SK-N-SH (cell line): Measurements from ENCODE around the gene CAMKMT. TPM values are rescaled to one million over a fixed set of nuclear protein-coding genes. Genes with fewer than 3 reads are reported as not detected.

Experiments
- CTCF ChIA-PET: fragments of 300-600, 350-600 bp; formaldehyde crosslinking; extraction: SDS; loops from one replicate; lab custom pipeline; 2021; lab: Yijun Ruan, JAX
- POLR2A ChIA-PET: fragments of 350-600 bp; sonication (Branson Sonifier 250); formaldehyde crosslinking; extraction: SDS; loops from one replicate; lab custom pipeline; 2020; ENCODE audit warnings: antibody characterized with exemption, inconsistent platforms; lab: Yijun Ruan, JAX
- DNase-seq: peaks from one replicate; pipeline ENCODE4 v3.0.0; 2012
- H2AFZ ChIP-seq: fragments of 200-600 bp; sonication (generic); 2 replicates; pipeline ENCODE4 v1.8.1; 2016; ENCODE audit warnings: antibody characterized with exemption, mild to moderate bottlenecking, low read depth
- H3F3A ChIP-seq: fragments of 200-600 bp; sonication (generic); replicated peaks from 2 replicates; pipeline ENCODE3; 2016; ENCODE audit warnings: antibody characterized with exemption, mild to moderate bottlenecking; ENCODE audit not compliant: insufficient read depth
- H3K27ac ChIP-seq, 2 experiments: fragments of 200-500 bp in 1 of 2; fragments of 200-600 bp in 1 of 2; sonication (Bioruptor generic) in 1 of 2; sonication (generic), shearing (Covaris generic) in 1 of 2; 2 replicates each; pipeline versions ENCODE4 v1.5.1 to v1.6.1; 2014 to 2016; ENCODE audit warnings: low read depth in 2 of 2, inconsistent platforms in 1 of 2, low read length in 1 of 2, mild to moderate bottlenecking in 1 of 2, mixed read lengths in 1 of 2
- H3K27me3 ChIP-seq: fragments of 200-600 bp; sonication (generic), shearing (Covaris generic); 2 replicates; pipeline ENCODE4 v1.6.1; 2016; ENCODE audit warnings: mixed run types; ENCODE audit not compliant: insufficient read depth
- H3K36me3 ChIP-seq, 2 experiments: fragments of 200-500 bp in 1 of 2; fragments of 200-600 bp in 1 of 2; sonication (Bioruptor generic) in 1 of 2; sonication (generic) in 1 of 2; replicated peaks in 1 of 2; 2 replicates each; pipeline versions ENCODE3 to v1.5.1; 2014 to 2016; ENCODE audit warnings: low read length in 1 of 2, mild to moderate bottlenecking in 1 of 2; ENCODE audit not compliant: insufficient read depth in 2 of 2, control insufficient read depth in 1 of 2
- H3K4me1 ChIP-seq, 2 experiments: fragments of 200-500 bp in 1 of 2; fragments of 200-600 bp in 1 of 2; sonication (Bioruptor generic) in 1 of 2; sonication (generic), shearing (Covaris generic) in 1 of 2; 2 replicates each; pipeline versions ENCODE4 v1.5.1 to v1.6.1; 2014 to 2016; ENCODE audit warnings: low read depth in 1 of 2, low read length in 1 of 2, mixed run types in 1 of 2; ENCODE audit not compliant: insufficient read depth in 2 of 2, control insufficient read depth in 1 of 2
- H3K4me2 ChIP-seq: fragments of 200-600 bp; sonication (generic), shearing (Covaris generic); 2 replicates; pipeline ENCODE4 v1.6.1; 2017; ENCODE audit warnings: mixed run types
- H3K4me3 ChIP-seq, 2 experiments: fragments of 200-500 bp in 1 of 2; fragments of 200-600 bp in 1 of 2; sonication (Bioruptor generic) in 1 of 2; sonication (generic), shearing (Covaris generic) in 1 of 2; 2 replicates each; pipeline versions ENCODE4 v1.5.1 to v1.8.1; 2014 to 2016; ENCODE audit warnings: low read depth in 2 of 2, inconsistent platforms in 1 of 2, low read length in 1 of 2, mild to moderate bottlenecking in 1 of 2, mixed read lengths in 1 of 2, moderate library complexity in 1 of 2
- H3K79me2 ChIP-seq: fragments of 200-600 bp; sonication (generic); 2 replicates; pipeline ENCODE4 v1.8.1; 2017; ENCODE audit warnings: mild to moderate bottlenecking; ENCODE audit not compliant: insufficient read depth
- H3K9ac ChIP-seq: fragments of 200-600 bp; sonication (generic); 2 replicates; pipeline ENCODE4 v1.6.1; 2017; ENCODE audit warnings: mixed run types
- H3K9me2 ChIP-seq: fragments of 200-600 bp; sonication (generic); 2 replicates; pipeline ENCODE4 v1.6.1; 2017; ENCODE audit warnings: mixed run types
- H3K9me3 ChIP-seq: fragments of 200-600 bp; sonication (generic); 2 replicates; pipeline ENCODE4 v1.6.1; 2017; ENCODE audit warnings: mixed run types, mild to moderate bottlenecking, moderate library complexity
- H4K20me1 ChIP-seq: fragments of 200-600 bp; sonication (generic); 2 replicates; pipeline ENCODE4 v1.6.1; 2017; ENCODE audit warnings: mild to moderate bottlenecking, mixed run types; ENCODE audit not compliant: insufficient read depth
- CHD2 ChIP-seq: fragments of 150-350 bp; IDR thresholded peaks from 2 replicates; pipeline ENCODE4 v1.6.1; 2018; ENCODE audit warnings: low read length; ENCODE audit not compliant: partially characterized antibody
- EP300 ChIP-seq, 2 experiments: IDR thresholded peaks; 2 replicates each; pipeline versions ENCODE4 v1.4.0 to v1.6.1; 2012; ENCODE audit warnings: borderline replicate concordance in 1 of 2, low read depth in 1 of 2, low read length in 1 of 2
- FOXJ3 ChIP-seq: sonication (generic); formaldehyde crosslinking; IDR thresholded peaks from 2 replicates; pipeline ENCODE4 v1.5.1; 2020; ENCODE audit warnings: mild to moderate bottlenecking, missing genetic modification reagents
- GABPA ChIP-seq: IDR thresholded peaks from 2 replicates; pipeline ENCODE4 v1.4.0; 2012; ENCODE audit warnings: low read depth, mild to moderate bottlenecking
- GATA2 ChIP-seq: sonication (generic); formaldehyde crosslinking; IDR thresholded peaks from 2 replicates; pipeline ENCODE4 v1.5.0; 2020; ENCODE audit warnings: mild to moderate bottlenecking, missing genetic modification reagents
- MAX ChIP-seq: IDR thresholded peaks from 2 replicates; pipeline ENCODE4 v1.4.0; 2012; ENCODE audit warnings: low read depth
- MEF2A ChIP-seq: IDR thresholded peaks from 2 replicates; pipeline ENCODE4 v1.4.0; 2012; ENCODE audit warnings: low read depth, borderline replicate concordance
- MXI1 ChIP-seq: IDR thresholded peaks from 2 replicates; pipeline ENCODE4 v1.6.1; 2012; ENCODE audit warnings: mild to moderate bottlenecking, low read depth, low read length, improper control_type of control experiment
- NFIC ChIP-seq: IDR thresholded peaks from 2 replicates; pipeline ENCODE4 v1.4.0; 2012; ENCODE audit warnings: borderline replicate concordance
- NRF1 ChIP-seq: IDR thresholded peaks from 2 replicates; pipeline ENCODE4 v1.6.1; 2012; ENCODE audit warnings: low read depth, mild to moderate bottlenecking, low read length
- POLR2AphosphoS5 ChIP-seq: IDR thresholded peaks from 2 replicates; pipeline ENCODE4 v1.6.1; 2012; ENCODE audit warnings: low read depth, low read length
- REST ChIP-seq: IDR thresholded peaks from 2 replicates; pipeline ENCODE4 v1.6.1; 2012; ENCODE audit warnings: mild to moderate bottlenecking, low read depth, low read length, moderate library complexity
- RFX5 ChIP-seq: IDR thresholded peaks from 2 replicates; pipeline ENCODE4 v1.6.1; 2012; ENCODE audit warnings: mild to moderate bottlenecking, improper control_type of control experiment, low read length
- RXRA ChIP-seq: IDR thresholded peaks from 2 replicates; pipeline ENCODE4 v1.4.0; 2012; ENCODE audit warnings: low read depth, mild to moderate bottlenecking, borderline replicate concordance
- SMC3 ChIP-seq: IDR thresholded peaks from 2 replicates; pipeline ENCODE4 v1.6.1; 2012; ENCODE audit warnings: low read depth, low read length, improper control_type of control experiment
- TAF1 ChIP-seq: IDR thresholded peaks from 2 replicates; pipeline ENCODE4 v1.6.1; 2012; ENCODE audit warnings: low read depth, mild to moderate bottlenecking, low read length, moderate library complexity, borderline replicate concordance
- YY1 ChIP-seq: IDR thresholded peaks from 2 replicates; pipeline ENCODE4 v1.4.0; 2012; ENCODE audit warnings: low read depth, mild to moderate bottlenecking
- WGBS: methylation state at CpG from one replicate; pipeline ENCODE4 v1.1.6; 2017; ENCODE audit warnings: low lambda C conversion rate; 5-methylcytosine and 5-hydroxymethylcytosine counted together
- polyA plus RNA-seq, 3 experiments: library from polyadenylated mRNA; depleted of rRNA; stranded (reverse); fragments of >200 nt; gene quantifications; 2 replicates each; pipeline ENCODE4 v1.2.3, GENCODE V29; 2012
- TF ChIP-seq, protein P1 (sequence below): IDR thresholded peaks from 2 replicates; pipeline ENCODE4 v1.4.0; 2012; ENCODE audit warnings: low read depth, borderline replicate concordance

CAMKMT gene
- polyA plus RNA-seq, 1 of the 3 experiments (the other 2 are of a cell fraction) = 5.9 TPM

- H3K4me1 ChIP-seq = peaks cover 0 to 38% of the 10 kb centered on the region in 2 experiments; a peak in 2 of 4 replicates
- POLR2A ChIA-PET = no interaction called here
- H3K36me3 ChIP-seq = no peaks in the 10 kb centered on the region
- no peak for TF ChIP-seq RFX5
- no peak for TF ChIP-seq NRF1
- TF ChIP-seq NFIC = no peak
- no peak for TF ChIP-seq MAX
- TF ChIP-seq YY1 = no peak
- no peak for TF ChIP-seq RXRA
- TF ChIP-seq, protein P1, sequence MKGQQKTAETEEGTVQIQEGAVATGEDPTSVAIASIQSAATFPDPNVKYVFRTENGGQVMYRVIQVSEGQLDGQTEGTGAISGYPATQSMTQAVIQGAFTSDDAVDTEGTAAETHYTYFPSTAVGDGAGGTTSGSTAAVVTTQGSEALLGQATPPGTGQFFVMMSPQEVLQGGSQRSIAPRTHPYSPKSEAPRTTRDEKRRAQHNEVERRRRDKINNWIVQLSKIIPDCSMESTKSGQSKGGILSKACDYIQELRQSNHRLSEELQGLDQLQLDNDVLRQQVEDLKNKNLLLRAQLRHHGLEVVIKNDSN = no peak
- no peak for TF ChIP-seq FOXJ3
- TF ChIP-seq GATA2 (CRISPR knock-in tag) = no peak
- no peak for TF ChIP-seq EP300 (IDR thresholded peaks at IDR 0.05; ENCODE audit: borderline replicate concordance in 1 of 2, low read depth in 1 of 2, low read length in 1 of 2)
- no peak for TF ChIP-seq MEF2A
- TF ChIP-seq TAF1 = no peak
- no peak for TF ChIP-seq REST
- TF ChIP-seq SMC3 = no peak
- no peak for TF ChIP-seq POLR2AphosphoS5
- no peak for TF ChIP-seq MXI1
- no peak for TF ChIP-seq GABPA
- no peak for TF ChIP-seq CHD2
- H3K9me2 ChIP-seq = no peaks in the 10 kb centered on the region
- H3F3A ChIP-seq = no peaks in the 10 kb centered on the region
- H3K79me2 ChIP-seq = no peaks in the 10 kb centered on the region
- H4K20me1 ChIP-seq = no peaks in the 10 kb centered on the region
- CTCF ChIA-PET = interaction anchor here (0.9 to 1.4 kb wide), 2 partner anchors 12 to 27 kb away, joined by 3 read pairs; no protein-coding TSS in a partner anchor
- DNase-seq = no peak
- H2AFZ ChIP-seq = no peak overlapping the region
- no peak overlapping the region for H3K9ac ChIP-seq
- WGBS = 92% methylated on average over 3 of the region's 3 CpGs
- H3K27me3 ChIP-seq = no peaks in the 10 kb centered on the region
- no peak overlapping the region for H3K4me3 ChIP-seq
- no peaks in the 10 kb centered on the region for H3K9me3 ChIP-seq
- H3K4me2 ChIP-seq = no peak overlapping the region
- no peak overlapping the region for H3K27ac ChIP-seq
Observed at GRCh38 chr2:44742057-44742456, 380.3 kb downstream of the CAMKMT start.
